Measurements from ENCODE around the gene ZNF396.

The ZNF396 gene

DNA sequence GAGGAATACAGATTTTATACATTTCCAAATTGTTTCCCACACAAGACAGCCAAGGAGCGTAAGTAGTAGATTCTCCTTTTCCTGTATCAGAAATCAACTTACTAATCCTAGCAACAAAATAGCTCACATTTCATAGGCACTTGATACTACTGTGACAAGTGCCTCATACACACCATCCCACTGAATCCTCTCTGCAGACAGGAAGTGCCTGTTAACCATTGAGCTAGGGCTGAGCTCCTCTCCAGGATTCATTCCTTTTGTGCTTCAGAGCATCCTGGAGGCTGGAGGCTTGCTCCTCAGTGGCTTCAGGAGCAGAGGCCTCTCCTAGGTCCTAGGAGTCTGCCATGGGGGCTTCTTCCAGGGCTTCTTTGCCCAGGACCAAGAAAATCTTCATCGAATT, 20.8 kb upstream of the ZNF396 start:
- H3K27ac ChIP-seq, result no peak overlapping the region
- H3K4me2 ChIP-seq (ENCODE audit: low read length), result no peak overlapping the region
- H3K4me3 ChIP-seq (ENCODE audit: low read depth, low read length), result no peak overlapping the region
- H3K36me3 ChIP-seq (ENCODE audit: control insufficient read depth, insufficient read depth, low read length), result no peaks in the 10 kb centered on the region
- TF ChIP-seq, protein P1, sequence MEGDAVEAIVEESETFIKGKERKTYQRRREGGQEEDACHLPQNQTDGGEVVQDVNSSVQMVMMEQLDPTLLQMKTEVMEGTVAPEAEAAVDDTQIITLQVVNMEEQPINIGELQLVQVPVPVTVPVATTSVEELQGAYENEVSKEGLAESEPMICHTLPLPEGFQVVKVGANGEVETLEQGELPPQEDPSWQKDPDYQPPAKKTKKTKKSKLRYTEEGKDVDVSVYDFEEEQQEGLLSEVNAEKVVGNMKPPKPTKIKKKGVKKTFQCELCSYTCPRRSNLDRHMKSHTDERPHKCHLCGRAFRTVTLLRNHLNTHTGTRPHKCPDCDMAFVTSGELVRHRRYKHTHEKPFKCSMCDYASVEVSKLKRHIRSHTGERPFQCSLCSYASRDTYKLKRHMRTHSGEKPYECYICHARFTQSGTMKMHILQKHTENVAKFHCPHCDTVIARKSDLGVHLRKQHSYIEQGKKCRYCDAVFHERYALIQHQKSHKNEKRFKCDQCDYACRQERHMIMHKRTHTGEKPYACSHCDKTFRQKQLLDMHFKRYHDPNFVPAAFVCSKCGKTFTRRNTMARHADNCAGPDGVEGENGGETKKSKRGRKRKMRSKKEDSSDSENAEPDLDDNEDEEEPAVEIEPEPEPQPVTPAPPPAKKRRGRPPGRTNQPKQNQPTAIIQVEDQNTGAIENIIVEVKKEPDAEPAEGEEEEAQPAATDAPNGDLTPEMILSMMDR (IDR thresholded peaks at IDR 0.05), result no peak
- no peak overlapping the region for H2AFZ ChIP-seq
- no peaks in the 10 kb centered on the region for H3K27me3 ChIP-seq (ENCODE audit: control insufficient read depth, insufficient read depth, low read length)
- H3K4me1 ChIP-seq, result no peaks in the 10 kb centered on the region
- H3K79me2 ChIP-seq, result no peaks in the 10 kb centered on the region
- no peaks in the 10 kb centered on the region for H3K9me3 ChIP-seq (ENCODE audit: control insufficient read depth, low read length)
- no peak overlapping the region for H3K9ac ChIP-seq

DNA sequence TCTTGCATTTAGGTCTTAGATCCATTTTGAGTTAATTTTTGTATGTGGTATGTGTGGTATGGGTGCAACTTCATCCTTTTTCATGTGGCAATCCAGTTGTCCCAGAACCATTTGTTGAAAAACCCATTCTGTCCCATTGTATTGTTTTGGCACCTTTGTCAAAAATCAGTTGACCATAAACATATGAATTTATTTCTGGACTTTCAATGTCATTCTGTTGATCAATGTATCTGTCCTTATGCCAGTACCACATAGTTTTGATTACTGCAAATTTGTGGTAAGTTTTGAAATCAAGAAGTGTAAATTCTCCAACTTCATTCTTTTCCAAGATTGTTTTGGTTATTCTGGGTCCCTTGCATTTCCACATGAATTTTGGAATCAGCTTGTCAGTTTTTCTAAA, 16.6 kb upstream of the ZNF396 start:
- Histone ChIP-seq H2AFZ (no peak overlapping the region), H3K36me3 (ENCODE audit: control insufficient read depth, insufficient read depth, low read length) (no peaks in the 10 kb centered on the region), H3K27me3 (ENCODE audit: control insufficient read depth, insufficient read depth, low read length) (no peaks in the 10 kb centered on the region), H3K9me3 (ENCODE audit: control insufficient read depth, low read length) (no peaks in the 10 kb centered on the region), H3K79me2 (no peaks in the 10 kb centered on the region), H3K27ac (no peak overlapping the region), H3K4me2 (ENCODE audit: low read length) (no peak overlapping the region), H3K9ac (no peak overlapping the region), H3K4me1 (no peaks in the 10 kb centered on the region), H3K4me3 (ENCODE audit: low read depth, low read length) (no peak overlapping the region)
- TF ChIP-seq, protein P1 (IDR thresholded peaks at IDR 0.05), result no peak

DNA sequence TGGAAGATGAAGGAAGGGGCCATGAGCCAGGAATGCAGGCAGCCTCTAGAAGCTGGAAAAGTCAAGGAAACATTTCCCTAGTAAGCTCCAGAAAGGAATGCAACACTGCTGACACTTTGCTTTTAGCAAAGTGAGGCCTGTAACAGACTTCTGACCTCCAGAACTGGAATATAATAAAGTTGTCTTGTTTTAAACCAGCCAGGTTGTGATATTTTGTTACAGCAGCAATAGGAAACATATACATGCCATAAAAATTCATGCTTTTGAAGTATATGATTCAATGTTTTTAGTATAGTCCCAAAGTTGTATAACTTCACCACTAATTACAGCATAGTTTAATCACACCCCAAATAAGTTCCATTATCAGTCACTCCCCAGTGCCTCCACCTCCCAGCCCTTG, 15.2 kb upstream of the ZNF396 start:
- no peaks in the 10 kb centered on the region for H3K79me2 ChIP-seq
- H3K4me2 ChIP-seq (ENCODE audit: low read length), result no peak overlapping the region
- no peak overlapping the region for H2AFZ ChIP-seq
- H3K27me3 ChIP-seq (ENCODE audit: control insufficient read depth, insufficient read depth, low read length), result no peaks in the 10 kb centered on the region
- TF ChIP-seq, protein P1 (IDR thresholded peaks at IDR 0.05), result no peak
- no peaks in the 10 kb centered on the region for H3K36me3 ChIP-seq (ENCODE audit: control insufficient read depth, insufficient read depth, low read length)
- no peak overlapping the region for H3K9ac ChIP-seq
- no peak overlapping the region for H3K4me3 ChIP-seq (ENCODE audit: low read depth, low read length)
- H3K4me1 ChIP-seq, result no peaks in the 10 kb centered on the region
- no peaks in the 10 kb centered on the region for H3K9me3 ChIP-seq (ENCODE audit: control insufficient read depth, low read length)
- H3K27ac ChIP-seq, result no peak overlapping the region

DNA sequence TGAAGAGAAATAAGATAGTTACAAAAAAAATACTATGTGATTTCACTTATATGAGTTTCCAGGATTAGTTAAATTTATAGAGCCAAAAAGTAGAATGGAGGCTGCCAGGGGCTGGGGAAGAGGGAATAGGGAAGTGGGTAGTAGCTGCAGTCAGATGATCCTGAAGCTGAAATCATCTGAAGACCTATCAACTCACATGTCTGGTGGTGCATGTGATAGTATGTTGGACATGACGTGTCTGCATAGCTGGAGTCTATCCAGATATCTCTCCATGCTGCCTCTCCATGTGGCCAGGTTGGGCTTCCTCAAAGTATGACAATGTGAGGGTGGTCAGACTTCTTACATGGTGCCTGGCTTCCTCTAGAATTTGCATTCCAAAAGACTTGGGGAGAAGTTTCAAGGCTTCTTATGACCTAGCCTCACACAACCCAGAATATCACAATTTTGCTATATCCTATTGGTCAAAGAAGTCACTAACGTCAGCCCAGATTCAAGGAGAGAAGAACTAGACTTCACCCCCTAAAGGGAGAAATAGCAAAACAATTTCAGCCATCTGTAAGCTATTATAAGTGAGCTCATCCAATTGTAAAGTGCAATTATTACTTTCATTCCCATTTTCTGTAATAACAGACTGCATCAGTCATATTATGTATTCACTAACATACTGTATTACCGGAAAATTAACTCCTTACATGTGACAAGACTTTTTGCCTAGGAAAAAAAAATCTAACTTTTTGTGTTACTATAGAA, 14.0 kb upstream of the ZNF396 start:
- Histone ChIP-seq H3K27ac (no peak overlapping the region), H3K27me3 (ENCODE audit: control insufficient read depth, insufficient read depth, low read length) (no peaks in the 10 kb centered on the region), H2AFZ (no peak overlapping the region), H3K9me3 (ENCODE audit: control insufficient read depth, low read length) (no peaks in the 10 kb centered on the region), H3K4me3 (ENCODE audit: low read depth, low read length) (no peak overlapping the region), H3K79me2 (no peaks in the 10 kb centered on the region), H3K36me3 (ENCODE audit: control insufficient read depth, insufficient read depth, low read length) (no peaks in the 10 kb centered on the region), H3K9ac (no peak overlapping the region), H3K4me1 (no peaks in the 10 kb centered on the region), H3K4me2 (ENCODE audit: low read length) (no peak overlapping the region)
- TF ChIP-seq, protein P1 (IDR thresholded peaks at IDR 0.05), result no peak

DNA sequence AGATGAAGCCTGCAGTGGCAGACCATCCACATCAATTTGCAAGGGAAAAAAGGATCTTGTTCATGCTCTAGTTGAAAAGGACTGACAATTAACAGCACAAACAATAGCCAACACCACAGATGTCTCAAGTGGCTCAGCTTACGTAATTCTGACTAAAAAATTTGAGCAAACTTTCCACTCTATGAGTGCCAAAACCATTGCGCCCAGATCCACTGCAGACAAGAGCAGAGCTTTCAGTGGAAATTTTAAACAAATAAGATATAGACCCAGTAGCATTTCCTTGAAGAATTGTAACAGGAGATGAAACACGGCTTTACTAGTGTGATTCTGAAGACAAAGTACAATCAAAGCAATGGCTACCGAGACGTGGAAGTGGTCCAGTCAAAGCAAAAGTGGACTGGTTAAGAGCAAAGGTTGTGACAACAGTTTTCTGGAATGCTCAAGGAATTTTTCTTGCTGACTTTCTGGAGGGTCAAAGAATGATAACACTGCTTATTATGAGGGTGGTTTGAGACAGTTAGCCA, 12.0 kb upstream of the ZNF396 start:
- H3K27ac ChIP-seq, result no peak overlapping the region
- H3K9ac ChIP-seq, result no peak overlapping the region
- TF ChIP-seq, protein P1 (IDR thresholded peaks at IDR 0.05), result no peak
- H3K4me3 ChIP-seq (ENCODE audit: low read depth, low read length), result no peak overlapping the region
- H3K27me3 ChIP-seq (ENCODE audit: control insufficient read depth, insufficient read depth, low read length), result no peaks in the 10 kb centered on the region
- H3K4me1 ChIP-seq, result no peaks in the 10 kb centered on the region
- H3K36me3 ChIP-seq (ENCODE audit: control insufficient read depth, insufficient read depth, low read length), result no peaks in the 10 kb centered on the region
- H3K9me3 ChIP-seq (ENCODE audit: control insufficient read depth, low read length), result no peaks in the 10 kb centered on the region
- no peak overlapping the region for H3K4me2 ChIP-seq (ENCODE audit: low read length)
- peak overlapping the region; percentile 48 for H2AFZ ChIP-seq
- no peaks in the 10 kb centered on the region for H3K79me2 ChIP-seq

Data from parathyroid adenoma (tissue), 2 donors.